ENCODE data around the gene ZGPAT. TPM values are rescaled to one million over a fixed set of nuclear protein-coding genes. Genes with fewer than 3 reads are reported as not detected.

The ZGPAT gene
- total RNA-seq, 1 donor from 2014 or later, result 36.7 TPM

GRCh38 chr20:63698739-63699465, 8.9 kb upstream of the ZGPAT start:
- no peak overlapping the region for H3K4me3 Mint-ChIP-seq
- peak overlapping the region; percentile 40 for H3K27ac Mint-ChIP-seq
- no peaks in the 10 kb centered on the region for H3K27me3 Mint-ChIP-seq (ENCODE audit: insufficient read depth)
- DNase-seq (ENCODE audit: low spot score), result no peak
- intact Hi-C loops (cut with micrococcal nuclease), result no loop called here
- no peaks in the 10 kb centered on the region for H3K9me3 Mint-ChIP-seq
- no peaks in the 10 kb centered on the region for H3K4me1 Mint-ChIP-seq (ENCODE audit: low read depth)
- peaks cover 2% of the 10 kb centered on the region for H3K36me3 Mint-ChIP-seq (ENCODE audit: low read depth)

GRCh38 chr20:63699466-63700198, 8.2 kb upstream of the ZGPAT start:
- Mint-ChIP-seq H3K36me3 (ENCODE audit: low read depth) (peaks cover 2% of the 10 kb centered on the region), H3K27ac (no peak overlapping the region), H3K27me3 (ENCODE audit: insufficient read depth) (no peaks in the 10 kb centered on the region), H3K4me1 (ENCODE audit: low read depth) (no peaks in the 10 kb centered on the region), H3K9me3 (no peaks in the 10 kb centered on the region), H3K4me3 (no peak overlapping the region)
- intact Hi-C loops (cut with micrococcal nuclease), result no loop called here
- no peak for DNase-seq (ENCODE audit: low spot score)

- no peak overlapping the region for H3K27ac Mint-ChIP-seq
- intact Hi-C loops (cut with micrococcal nuclease), result no loop called here
- H3K4me3 Mint-ChIP-seq, result no peak overlapping the region
- H3K4me1 Mint-ChIP-seq (ENCODE audit: low read depth), result no peaks in the 10 kb centered on the region
- no peak for DNase-seq (ENCODE audit: low spot score)
- no peaks in the 10 kb centered on the region for H3K27me3 Mint-ChIP-seq (ENCODE audit: insufficient read depth)
- H3K9me3 Mint-ChIP-seq, result no peaks in the 10 kb centered on the region
- peaks cover 5% of the 10 kb centered on the region for H3K36me3 Mint-ChIP-seq (ENCODE audit: low read depth)
Observed at GRCh38 chr20:63700199-63701050, 7.4 kb upstream of the ZGPAT start.

GRCh38 chr20:63701051-63701328, 6.8 kb upstream of the ZGPAT start:
- H3K9me3 Mint-ChIP-seq, result no peaks in the 10 kb centered on the region
- H3K27me3 Mint-ChIP-seq (ENCODE audit: insufficient read depth), result no peaks in the 10 kb centered on the region
- H3K4me1 Mint-ChIP-seq (ENCODE audit: low read depth), result no peaks in the 10 kb centered on the region
- H3K36me3 Mint-ChIP-seq (ENCODE audit: low read depth), result peaks cover 6% of the 10 kb centered on the region
- no peak for DNase-seq (ENCODE audit: low spot score)
- H3K4me3 Mint-ChIP-seq, result no peak overlapping the region
- no peak overlapping the region for H3K27ac Mint-ChIP-seq
- intact Hi-C loops (cut with micrococcal nuclease), result no loop called here

- no peaks in the 10 kb centered on the region for H3K9me3 Mint-ChIP-seq
- DNase-seq (ENCODE audit: low spot score), result no peak
- H3K27me3 Mint-ChIP-seq (ENCODE audit: insufficient read depth), result no peaks in the 10 kb centered on the region
- no peak overlapping the region for H3K4me3 Mint-ChIP-seq
- H3K4me1 Mint-ChIP-seq (ENCODE audit: low read depth), result peaks cover 3% of the 10 kb centered on the region
- H3K36me3 Mint-ChIP-seq (ENCODE audit: low read depth), result peaks cover 5% of the 10 kb centered on the region
- intact Hi-C loops (cut with micrococcal nuclease), result no loop called here
- H3K27ac Mint-ChIP-seq, result no peak overlapping the region
Observed at GRCh38 chr20:63701329-63702035, 6.4 kb upstream of the ZGPAT start.

GRCh38 chr20:63702036-63702665, 5.7 kb upstream of the ZGPAT start:
- no peaks in the 10 kb centered on the region for H3K9me3 Mint-ChIP-seq
- intact Hi-C loops (cut with micrococcal nuclease), result no loop called here
- no peaks in the 10 kb centered on the region for H3K27me3 Mint-ChIP-seq (ENCODE audit: insufficient read depth)
- H3K4me3 Mint-ChIP-seq, result no peak overlapping the region
- no peak for DNase-seq (ENCODE audit: low spot score)
- H3K27ac Mint-ChIP-seq, result no peak overlapping the region
- H3K36me3 Mint-ChIP-seq (ENCODE audit: low read depth), result peaks cover 10% of the 10 kb centered on the region
- peaks cover 8% of the 10 kb centered on the region for H3K4me1 Mint-ChIP-seq (ENCODE audit: low read depth)

GRCh38 chr20:63702751-63703470, 4.9 kb upstream of the ZGPAT start:
- Mint-ChIP-seq H3K36me3 (ENCODE audit: low read depth) (peaks cover 10% of the 10 kb centered on the region), H3K4me3 (no peak overlapping the region), H3K9me3 (no peaks in the 10 kb centered on the region), H3K4me1 (ENCODE audit: low read depth) (peaks cover 8% of the 10 kb centered on the region), H3K27me3 (ENCODE audit: insufficient read depth) (no peaks in the 10 kb centered on the region), H3K27ac (no peak overlapping the region)
- DNase-seq (ENCODE audit: low spot score), result no peak
- intact Hi-C loops (cut with micrococcal nuclease), result no loop called here

- intact Hi-C loops (cut with micrococcal nuclease), result no loop called here
- peaks cover 9% of the 10 kb centered on the region for H3K4me1 Mint-ChIP-seq (ENCODE audit: low read depth)
- H3K9me3 Mint-ChIP-seq, result no peaks in the 10 kb centered on the region
Observed at GRCh38 chr20:63703471-63703975, 4.3 kb upstream of the ZGPAT start.

GRCh38 chr20:63703976-63704748, 3.7 kb upstream of the ZGPAT start:
- no peaks in the 10 kb centered on the region for H3K9me3 Mint-ChIP-seq
- no peaks in the 10 kb centered on the region for H3K27me3 Mint-ChIP-seq (ENCODE audit: insufficient read depth)
- peaks cover 16% of the 10 kb centered on the region for H3K4me1 Mint-ChIP-seq (ENCODE audit: low read depth)
- intact Hi-C loops (cut with micrococcal nuclease), result no loop called here
- H3K27ac Mint-ChIP-seq, result no peak overlapping the region
- H3K36me3 Mint-ChIP-seq (ENCODE audit: low read depth), result peaks cover 14% of the 10 kb centered on the region
- no peak for DNase-seq (ENCODE audit: low spot score)
- no peak overlapping the region for H3K4me3 Mint-ChIP-seq

More at GRCh38 chr20:63703471-63703975, 4.3 kb upstream of the ZGPAT start:
- H3K27me3 Mint-ChIP-seq (ENCODE audit: insufficient read depth), result no peaks in the 10 kb centered on the region
- H3K4me3 Mint-ChIP-seq, result no peak overlapping the region
- DNase-seq (ENCODE audit: low spot score), result no peak
- H3K27ac Mint-ChIP-seq, result no peak overlapping the region
- H3K36me3 Mint-ChIP-seq (ENCODE audit: low read depth), result peaks cover 11% of the 10 kb centered on the region

GRCh38 chr20:63704749-63705117, 3.1 kb upstream of the ZGPAT start:
- no peak for DNase-seq (ENCODE audit: low spot score)
- no peaks in the 10 kb centered on the region for H3K27me3 Mint-ChIP-seq (ENCODE audit: insufficient read depth)
- H3K27ac Mint-ChIP-seq, result no peak overlapping the region
- H3K9me3 Mint-ChIP-seq, result no peaks in the 10 kb centered on the region
- H3K36me3 Mint-ChIP-seq (ENCODE audit: low read depth), result peaks cover 14% of the 10 kb centered on the region
- peak overlapping the region; percentile 94 for H3K4me3 Mint-ChIP-seq
- intact Hi-C loops (cut with micrococcal nuclease), result no loop called here
- H3K4me1 Mint-ChIP-seq (ENCODE audit: low read depth), result peaks cover 17% of the 10 kb centered on the region

All from activated T-helper 1 cell treated with anti-CD3 and anti-CD28 coated beads, Interleukin-12 subunit alpha, Interleukin-12 subunit beta, Interleukin-2, Interleukin-4 antibody, amounts not matched to agents 30 ng/mL and 10 ng/mL and 1 ng/mL, durations not matched to agents 14 hours and 24 hours and 36 hours (primary cell).